Measurements from ENCODE around the gene GM2A.

The GM2A gene

DNA sequence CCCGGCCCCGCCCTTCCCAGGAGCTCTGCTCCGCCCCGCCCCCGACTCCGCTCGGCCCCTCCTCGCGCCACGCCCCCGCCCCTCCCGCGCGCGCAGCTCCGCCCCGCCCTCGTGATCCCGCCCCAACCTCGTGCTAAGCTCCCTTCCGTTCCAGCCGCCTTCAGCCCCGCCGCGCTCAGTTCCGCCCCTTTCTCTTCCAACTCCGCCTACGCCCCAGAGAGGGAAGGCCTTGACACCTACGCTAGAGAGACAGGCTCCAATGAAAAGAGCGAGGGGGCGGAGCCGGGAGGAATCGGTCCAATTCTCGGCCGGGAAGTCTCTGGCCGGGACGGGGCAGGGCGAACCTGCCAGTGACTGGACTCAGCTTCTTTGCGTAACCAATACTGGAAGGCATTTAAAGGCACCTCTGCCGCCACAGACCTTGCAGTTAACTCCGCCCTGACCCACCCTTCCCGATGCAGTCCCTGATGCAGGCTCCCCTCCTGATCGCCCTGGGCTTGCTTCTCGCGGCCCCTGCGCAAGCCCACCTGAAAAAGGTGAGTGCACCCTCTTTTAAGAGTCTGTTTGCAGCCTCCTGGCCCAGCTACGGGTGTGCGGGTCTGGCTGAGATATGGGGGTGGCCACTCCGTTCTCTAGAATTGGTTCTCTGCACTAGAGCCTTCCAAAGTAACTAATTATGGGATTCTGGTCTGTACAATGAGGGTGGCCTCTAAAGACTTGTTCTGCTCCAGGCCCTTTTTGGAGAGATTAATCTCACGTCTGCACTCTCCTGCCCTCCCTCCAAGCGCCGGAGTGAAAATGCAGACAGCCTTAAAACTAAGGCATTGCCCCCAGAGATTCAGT, at the start of gene GM2A:
Gene GM2A (plus strand): TSS at position 424 of the 843 bp plus-strand sequence. CDS start 32 bp downstream, at position 456.
- peak; percentile 97 for DNase-seq (ENCODE audit: low read depth in 2 of 2)

- no peak for DNase-seq (ENCODE audit: low read depth in 2 of 2)
Observed at GRCh38 chr5:151204051-151204450, 48.9 kb upstream of the GM2A start.

DNA sequence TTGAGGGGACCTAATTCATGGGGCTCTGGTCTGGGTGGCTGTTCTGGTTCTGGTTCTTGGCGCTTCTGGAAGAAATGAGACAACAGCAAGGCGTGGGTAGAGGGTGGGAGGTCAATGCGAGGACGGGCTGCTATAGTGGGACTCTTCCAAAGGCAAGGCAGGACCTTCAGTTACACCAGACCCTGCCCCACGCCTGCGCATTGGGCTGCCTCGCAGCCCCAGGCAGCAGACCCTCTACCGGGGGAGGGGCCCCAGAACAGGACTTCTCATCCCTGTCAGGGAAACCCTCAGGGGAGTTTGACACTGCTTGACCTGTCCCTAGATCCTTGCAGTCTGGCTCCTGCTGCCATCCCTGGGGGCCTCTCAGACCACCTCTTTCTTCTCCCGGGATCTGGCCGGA, 47.6 kb upstream of the GM2A start:
- no peak for DNase-seq (ENCODE audit: low read depth in 2 of 2)

GRCh38 chr5:151208481-151208914, 44.5 kb upstream of the GM2A start:
- no peak for DNase-seq (ENCODE audit: low read depth in 2 of 2)

DNA sequence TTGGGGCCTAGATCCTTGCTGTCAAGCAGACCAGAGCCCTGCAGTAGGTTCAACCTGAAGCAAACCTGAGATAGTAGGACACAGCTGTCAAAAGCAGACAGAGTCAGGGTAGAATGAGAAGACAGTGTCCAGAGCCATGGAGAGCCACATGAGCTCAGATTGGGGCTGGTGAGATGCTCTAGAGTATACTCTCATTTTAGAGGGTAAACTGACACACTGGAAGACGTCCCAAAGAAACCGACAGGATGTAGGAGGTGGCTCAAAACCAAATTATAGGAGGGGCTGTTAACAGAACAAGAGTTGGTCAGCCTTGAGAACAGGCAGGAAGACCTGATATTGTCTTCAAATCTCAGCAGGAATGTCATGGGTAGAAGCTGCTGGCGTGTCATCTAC, 40.6 kb upstream of the GM2A start:
- no peak for DNase-seq (ENCODE audit: low read depth in 2 of 2)

DNA sequence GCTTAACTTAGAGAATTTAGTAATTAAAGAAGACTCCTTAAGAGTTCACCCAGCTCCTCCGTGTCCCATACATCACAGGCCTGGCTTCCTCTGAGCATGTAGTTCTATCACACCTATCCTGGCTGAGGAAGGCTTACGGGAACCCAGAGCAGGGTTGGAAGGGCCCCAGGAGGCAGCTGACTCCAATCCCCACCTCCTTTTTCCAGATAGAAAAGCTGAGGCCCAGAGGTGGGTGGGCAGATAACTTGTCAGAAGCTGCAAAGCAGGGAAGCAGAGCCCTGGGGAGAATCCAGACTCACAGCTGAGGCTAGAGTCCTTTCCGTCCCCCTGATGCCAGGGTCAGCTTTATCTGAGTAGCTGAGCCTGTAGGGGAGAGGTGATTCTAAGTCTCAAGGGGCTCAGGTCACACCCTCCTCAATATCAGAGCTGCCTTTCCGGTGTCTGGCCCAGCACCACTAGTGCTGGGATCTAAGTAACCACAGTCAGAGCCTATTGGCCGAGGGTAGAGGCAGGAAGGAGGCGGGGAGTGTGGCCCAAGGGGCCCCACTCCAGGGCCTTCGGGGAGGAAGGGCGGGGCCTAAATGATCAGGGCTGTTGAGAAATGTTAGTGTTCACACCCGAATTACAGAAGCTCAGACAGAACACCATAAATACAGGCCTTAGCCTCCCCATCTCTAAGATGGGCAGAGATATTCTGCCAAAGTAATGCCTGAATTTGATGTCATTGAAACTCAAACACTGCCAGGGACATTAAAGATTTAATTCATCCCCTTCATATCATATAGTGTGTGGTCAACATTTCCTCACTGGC, 39.0 kb upstream of the GM2A start:
- DNase-seq (ENCODE audit: low read depth in 2 of 2): peak; percentile 65 to 79

GRCh38 chr5:151214614-151215545, 38.1 kb upstream of the GM2A start:
- DNase-seq (ENCODE audit: low read depth in 2 of 2): no peak

DNA sequence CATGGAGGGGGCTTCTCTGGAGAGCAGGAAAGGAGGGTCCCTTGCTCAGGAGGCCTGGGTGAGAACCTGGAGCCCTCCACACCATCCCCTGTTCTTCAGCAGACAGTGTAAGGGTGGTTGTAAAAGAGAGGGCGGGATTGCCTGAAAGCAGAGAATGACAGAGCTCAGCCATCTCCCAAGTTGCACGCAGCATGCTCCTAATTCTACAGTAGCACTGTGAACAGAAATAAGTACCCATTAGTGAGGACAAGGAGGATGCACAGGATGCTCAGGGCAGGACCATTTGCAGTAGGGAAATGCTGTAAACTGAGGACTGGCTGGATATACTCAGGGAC, 37.5 kb upstream of the GM2A start:
- no peak for DNase-seq (ENCODE audit: low read depth in 2 of 2)

GRCh38 chr5:151216781-151217180, 36.2 kb upstream of the GM2A start:
- no peak for DNase-seq (ENCODE audit: low read depth in 2 of 2)

DNA sequence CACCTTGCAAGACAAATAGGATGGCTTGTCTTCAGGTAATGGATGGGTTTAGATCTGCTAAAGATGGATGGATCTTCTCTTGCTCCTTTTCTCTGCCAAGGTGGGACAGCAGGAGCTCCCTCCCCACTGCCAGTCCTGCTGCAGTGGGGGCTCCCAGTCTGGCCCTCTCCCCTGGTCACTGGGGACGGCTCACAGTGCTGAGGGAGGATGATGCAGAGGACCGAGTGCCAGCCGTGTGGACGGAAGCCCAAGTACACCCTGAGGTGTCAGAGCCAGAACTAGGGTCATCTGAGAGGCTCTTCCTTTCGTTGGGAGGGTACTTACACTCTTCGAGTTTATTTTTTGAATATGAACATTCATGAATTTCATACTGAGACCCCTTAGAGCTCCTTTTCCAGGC, 34.8 kb upstream of the GM2A start:
- DNase-seq (ENCODE audit: low read depth in 2 of 2): no peak

- no peak for DNase-seq (ENCODE audit: low read depth in 2 of 2)
Observed at GRCh38 chr5:151219138-151219537, 33.8 kb upstream of the GM2A start.

DNA sequence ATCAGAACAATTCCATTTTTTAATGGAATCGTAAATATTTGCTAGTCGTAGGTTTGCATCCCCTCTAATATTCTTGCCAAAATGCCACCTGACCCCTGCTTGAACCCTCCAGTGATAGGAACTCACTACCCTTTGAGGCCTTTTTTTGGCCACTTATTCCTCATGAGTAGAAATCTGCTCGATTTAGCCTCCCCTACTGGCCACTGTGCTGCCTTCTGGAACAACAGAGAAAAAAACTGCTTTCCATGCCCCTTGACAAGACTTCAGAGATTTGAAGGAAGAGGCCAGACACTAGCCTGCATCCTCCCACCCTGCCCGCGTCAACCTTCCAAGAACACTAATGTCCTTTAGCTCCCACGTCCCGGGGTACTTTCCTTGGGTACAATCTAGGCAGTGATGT, 33.2 kb upstream of the GM2A start:
- no peak for DNase-seq (ENCODE audit: low read depth in 2 of 2)

DNA sequence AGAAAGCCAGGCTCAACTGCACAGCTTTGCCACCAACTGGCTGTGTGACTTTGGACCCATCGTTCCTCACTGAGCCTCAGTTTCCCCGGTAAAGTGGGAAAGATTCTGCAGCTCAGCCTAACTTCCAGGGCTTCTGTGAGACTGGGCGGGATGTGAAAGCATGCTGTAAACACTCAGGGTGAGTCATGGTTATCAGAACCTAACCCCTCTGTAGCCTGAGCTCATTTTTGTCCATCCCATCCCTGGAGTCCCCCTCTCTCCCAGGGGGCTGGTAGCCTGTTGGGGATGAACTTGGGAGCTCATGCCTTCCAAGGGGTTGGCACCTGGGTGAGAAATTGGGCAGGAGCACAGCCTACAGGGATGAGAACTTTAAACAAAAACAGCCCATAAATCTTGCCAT, 31.4 kb upstream of the GM2A start:
- DNase-seq (ENCODE audit: low read depth in 2 of 2): no peak

GRCh38 chr5:151222054-151222789, 30.8 kb upstream of the GM2A start:
- DNase-seq (ENCODE audit: low read depth in 2 of 2): no peak

DNA sequence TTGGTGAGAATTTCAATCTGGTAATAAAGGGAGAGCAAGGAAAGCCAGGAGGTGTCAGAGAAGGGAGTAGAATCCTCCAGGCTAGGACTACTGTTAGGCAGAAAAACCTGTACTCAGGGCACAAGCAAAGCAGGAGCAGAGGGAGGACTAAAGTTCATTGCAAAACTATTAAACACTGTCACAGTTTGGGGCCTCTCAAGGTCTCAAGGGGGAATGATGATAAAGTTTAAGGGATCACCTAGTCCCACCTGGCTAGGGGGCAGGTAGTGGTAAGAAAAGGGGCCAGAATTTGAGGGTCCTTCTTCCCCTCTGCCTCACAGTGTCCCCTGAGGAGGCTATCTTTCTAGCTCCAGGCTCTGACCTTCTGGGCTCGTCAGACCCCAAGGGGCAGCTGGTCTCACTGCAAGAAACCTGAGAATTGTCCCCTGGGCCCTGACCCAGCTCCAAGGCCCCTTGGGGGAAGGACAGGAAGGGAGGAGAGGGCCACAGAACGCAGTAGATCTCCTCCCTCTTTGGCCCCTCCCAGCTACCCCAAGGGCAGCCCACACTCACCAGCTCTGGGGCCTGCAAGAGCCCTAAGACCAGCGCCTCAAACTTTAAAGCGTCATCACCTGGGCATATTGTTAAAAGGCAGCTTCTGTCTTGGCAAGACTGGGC, 30.1 kb upstream of the GM2A start:
- peak in 1 of 2 donors; percentile 26 for DNase-seq (ENCODE audit: low read depth in 2 of 2)

- DNase-seq (ENCODE audit: low read depth in 2 of 2): peak in 1 of 2 donors; percentile 49
Observed at GRCh38 chr5:151223447-151224264, 29.3 kb upstream of the GM2A start, which contains the start of gene CCDC69. Gene CCDC69, minus strand, starts transcription at chr5:151224092. Its CDS starts 122 bp downstream, at chr5:151223970.

- DNase-seq (ENCODE audit: low read depth in 2 of 2): no peak
Observed at GRCh38 chr5:151224372-151224771, 28.6 kb upstream of the GM2A start.

- DNase-seq (ENCODE audit: low read depth in 2 of 2): no peak
Observed at GRCh38 chr5:151225071-151225470, 27.9 kb upstream of the GM2A start.

DNA sequence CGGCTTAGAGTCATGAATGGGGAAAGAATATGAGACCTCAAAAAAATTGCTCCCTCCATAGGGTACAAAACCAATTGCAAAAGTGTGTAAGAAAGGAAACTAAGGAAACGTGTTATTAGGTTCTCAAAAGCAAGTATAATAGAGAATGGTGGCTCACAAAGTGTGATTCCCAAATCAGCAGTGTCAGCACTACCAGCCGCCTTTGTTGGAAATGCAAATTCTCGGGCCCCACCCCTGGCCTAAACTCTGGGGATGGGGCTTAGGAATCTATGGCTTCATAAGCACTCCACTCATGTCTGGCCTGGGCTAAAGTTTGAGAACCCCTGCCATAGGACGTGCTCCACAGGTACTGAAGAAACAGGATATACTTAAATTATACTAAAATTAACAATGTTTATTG, 27.5 kb upstream of the GM2A start:
- no peak for DNase-seq (ENCODE audit: low read depth in 2 of 2)

Measured in stimulated activated CD8-positive, alpha-beta memory T cell treated with anti-CD3 and anti-CD28 coated beads, Interleukin-7, amount 100 ng/mL, for 4 hours (primary cell).